Stimulated activated memory B cell treated with anti-CD40 and anti-IgM and Interleukin-4, amounts not matched to agents 10 μg/mL and 1 μg/mL and 100 μg/mL, for 72 hours (primary cell): ENCODE measurements around the gene SEC24C.
"Not testable (repeated sequence)": the region's sequence is repeated elsewhere in the genome, so short reads cannot be mapped to it uniquely, and the experiment has no call there.

Source experiments
- ATAC-seq: fragments of 150-1000 bp; cut with Tn5 transposase; 2 replicates; pipeline ENCODE4 v1.10.0; 2021
- H3K27ac Mint-ChIP-seq: one replicate; pipeline ENCODE4 v1.8.0; 2022; ENCODE audit warnings: mild to moderate bottlenecking, mixed read lengths
- H3K27me3 Mint-ChIP-seq: one replicate; pipeline ENCODE4 v1.8.0; 2022; ENCODE audit warnings: mixed read lengths
- H3K36me3 Mint-ChIP-seq: one replicate; pipeline ENCODE4 v1.8.0; 2022; ENCODE audit warnings: mixed read lengths
- H3K4me1 Mint-ChIP-seq: one replicate; pipeline ENCODE4 v1.8.0; 2022; ENCODE audit warnings: mixed read lengths
- H3K4me3 Mint-ChIP-seq: one replicate; pipeline ENCODE4 v1.8.0; 2022; ENCODE audit warnings: mild to moderate bottlenecking, moderate library complexity, mixed read lengths
- H3K9me3 Mint-ChIP-seq: one replicate; pipeline ENCODE4 v1.8.0; 2022; ENCODE audit warnings: mixed read lengths

The SEC24C gene

GRCh38 chr10:73743905-73744663 is at the start of gene SEC24C:
Gene SEC24C, plus strand, starts transcription at chr10:73744372. Its CDS starts 2,461 bp downstream, at chr10:73746833.
- Mint-ChIP-seq H3K36me3 (peaks cover 3% of the 10 kb centered on the region), H3K4me1 (peaks cover 32% of the 10 kb centered on the region), H3K9me3 (no peaks in the 10 kb centered on the region), H3K27ac (peak within 1 kb of the TSS; percentile 98), H3K27me3 (no peaks in the 10 kb centered on the region), H3K4me3 (peak within 1 kb of the TSS; percentile 98)
- peak; percentile 97 for ATAC-seq

GRCh38 chr10:73695302-73695701 is 48.9 kb upstream of the SEC24C start:
- not testable (repeated sequence) for H3K27me3 Mint-ChIP-seq, H3K27ac Mint-ChIP-seq, ATAC-seq, H3K4me1 Mint-ChIP-seq, H3K4me3 Mint-ChIP-seq, H3K9me3 Mint-ChIP-seq
- peaks cover 16% of the 10 kb centered on the region for H3K36me3 Mint-ChIP-seq

- ATAC-seq: not testable (repeated sequence)
Measured at GRCh38 chr10:73697675-73698159, 46.5 kb upstream of the SEC24C start, which contains the start of gene AGAP5. Gene AGAP5, minus strand, starts transcription at chr10:73698109. Its CDS starts 354 bp downstream, at chr10:73697755.

GRCh38 chr10:73698819-73699218 is 45.4 kb upstream of the SEC24C start:
- H3K4me3 Mint-ChIP-seq, H3K4me1 Mint-ChIP-seq, H3K9me3 Mint-ChIP-seq, H3K27me3 Mint-ChIP-seq, ATAC-seq, H3K27ac Mint-ChIP-seq: not testable (repeated sequence)
- peaks cover 36% of the 10 kb centered on the region for H3K36me3 Mint-ChIP-seq

More at GRCh38 chr10:73697675-73698159, 46.5 kb upstream of the SEC24C start, which contains the start of gene AGAP5:
- H3K9me3 Mint-ChIP-seq, H3K27me3 Mint-ChIP-seq, H3K4me1 Mint-ChIP-seq, H3K27ac Mint-ChIP-seq, H3K4me3 Mint-ChIP-seq: not testable (repeated sequence)
- peaks cover 30% of the 10 kb centered on the region for H3K36me3 Mint-ChIP-seq

GRCh38 chr10:73703924-73704323 is 40.2 kb upstream of the SEC24C start:
- not testable (repeated sequence) for H3K27me3 Mint-ChIP-seq, H3K4me1 Mint-ChIP-seq, ATAC-seq, H3K4me3 Mint-ChIP-seq, H3K27ac Mint-ChIP-seq, H3K9me3 Mint-ChIP-seq
- peaks cover 37% of the 10 kb centered on the region for H3K36me3 Mint-ChIP-seq

GRCh38 chr10:73705506-73706072 is 38.6 kb upstream of the SEC24C start:
- H3K4me1 Mint-ChIP-seq, H3K27me3 Mint-ChIP-seq, H3K27ac Mint-ChIP-seq, H3K4me3 Mint-ChIP-seq, ATAC-seq, H3K9me3 Mint-ChIP-seq: not testable (repeated sequence)
- H3K36me3 Mint-ChIP-seq: peaks cover 36% of the 10 kb centered on the region

- not testable (repeated sequence) for H3K4me1 Mint-ChIP-seq, ATAC-seq, H3K27me3 Mint-ChIP-seq, H3K9me3 Mint-ChIP-seq, H3K27ac Mint-ChIP-seq, H3K4me3 Mint-ChIP-seq
- peaks cover 27% of the 10 kb centered on the region for H3K36me3 Mint-ChIP-seq
Measured at GRCh38 chr10:73706488-73706887, 37.7 kb upstream of the SEC24C start.

GRCh38 chr10:73707628-73708027 is 36.5 kb upstream of the SEC24C start:
- H3K4me3 Mint-ChIP-seq, H3K9me3 Mint-ChIP-seq, H3K27ac Mint-ChIP-seq, H3K4me1 Mint-ChIP-seq, H3K27me3 Mint-ChIP-seq, ATAC-seq: not testable (repeated sequence)
- H3K36me3 Mint-ChIP-seq: peaks cover 19% of the 10 kb centered on the region

GRCh38 chr10:73708122-73708521 is 36.0 kb upstream of the SEC24C start:
- H3K4me3 Mint-ChIP-seq, H3K27ac Mint-ChIP-seq, ATAC-seq, H3K9me3 Mint-ChIP-seq, H3K27me3 Mint-ChIP-seq, H3K4me1 Mint-ChIP-seq: not testable (repeated sequence)
- peaks cover 17% of the 10 kb centered on the region for H3K36me3 Mint-ChIP-seq

GRCh38 chr10:73711683-73712082 is 32.5 kb upstream of the SEC24C start:
- ATAC-seq, H3K27me3 Mint-ChIP-seq, H3K9me3 Mint-ChIP-seq, H3K27ac Mint-ChIP-seq, H3K4me3 Mint-ChIP-seq, H3K36me3 Mint-ChIP-seq, H3K4me1 Mint-ChIP-seq: not testable (repeated sequence)

- Mint-ChIP-seq H3K4me1 (peaks cover 14% of the 10 kb centered on the region), H3K36me3 (peaks cover 32% of the 10 kb centered on the region)
- H3K27ac Mint-ChIP-seq, H3K4me3 Mint-ChIP-seq, ATAC-seq, H3K27me3 Mint-ChIP-seq, H3K9me3 Mint-ChIP-seq: not testable (repeated sequence)
Measured at GRCh38 chr10:73713912-73714311, 30.3 kb upstream of the SEC24C start.

- H3K27me3 Mint-ChIP-seq, H3K4me3 Mint-ChIP-seq, H3K9me3 Mint-ChIP-seq, ATAC-seq, H3K27ac Mint-ChIP-seq: not testable (repeated sequence)
- H3K4me1 Mint-ChIP-seq: peaks cover 14% of the 10 kb centered on the region
- H3K36me3 Mint-ChIP-seq: peaks cover 38% of the 10 kb centered on the region
Measured at GRCh38 chr10:73714483-73714882, 29.7 kb upstream of the SEC24C start.

GRCh38 chr10:73715179-73716156 is 28.7 kb upstream of the SEC24C start:
- ATAC-seq, H3K9me3 Mint-ChIP-seq, H3K27me3 Mint-ChIP-seq, H3K4me3 Mint-ChIP-seq, H3K27ac Mint-ChIP-seq: not testable (repeated sequence)
- Mint-ChIP-seq H3K4me1 (peaks cover 14% of the 10 kb centered on the region), H3K36me3 (peaks cover 40% of the 10 kb centered on the region)

- no peak overlapping the region for H3K4me3 Mint-ChIP-seq
- no peaks in the 10 kb centered on the region for H3K9me3 Mint-ChIP-seq
- no peak overlapping the region for H3K27ac Mint-ChIP-seq
- no peak for ATAC-seq
- no peaks in the 10 kb centered on the region for H3K27me3 Mint-ChIP-seq
- peaks cover 14% of the 10 kb centered on the region for H3K4me1 Mint-ChIP-seq
- H3K36me3 Mint-ChIP-seq: peaks cover 48% of the 10 kb centered on the region
Measured at GRCh38 chr10:73716251-73716650, 27.9 kb upstream of the SEC24C start.

GRCh38 chr10:73717556-73717955 is 26.6 kb upstream of the SEC24C start:
- no peaks in the 10 kb centered on the region for H3K27me3 Mint-ChIP-seq
- peak overlapping the region; percentile 82 for H3K27ac Mint-ChIP-seq
- H3K4me3 Mint-ChIP-seq: peak overlapping the region; percentile 49
- H3K36me3 Mint-ChIP-seq: peaks cover 52% of the 10 kb centered on the region
- peak; percentile 59 for ATAC-seq
- peaks cover 14% of the 10 kb centered on the region for H3K4me1 Mint-ChIP-seq
- H3K9me3 Mint-ChIP-seq: no peaks in the 10 kb centered on the region
